HL-60 (cell line): ENCODE data around the gene SAMD9L.

ENCODE experiments used
- CTCF ChIP-seq: IDR thresholded peaks from one replicate; pipeline ENCODE4 v1.5.1; 2011; ENCODE audit warnings: low read length, control low read depth, inconsistent platforms; ENCODE audit not compliant: insufficient read depth
- POLR2AphosphoS5 ChIP-seq: IDR thresholded peaks from 2 replicates; pipeline ENCODE4 v1.6.1; 2012; ENCODE audit warnings: low read depth

- no peak for TF ChIP-seq CTCF
- TF ChIP-seq POLR2AphosphoS5: no peak
Observed at GRCh38 chr7:93133005-93133404, 15.2 kb downstream of the SAMD9L start.
